ENCODE data around the gene PDE4B.
"Not testable (repeated sequence)": the region's sequence is repeated elsewhere in the genome, so short reads cannot be mapped to it uniquely, and the experiment has no call there.

PDE4B gene

GRCh38 chr1:65814752-65815151 lies 22.1 kb downstream of the PDE4B start:
- DNase-seq (ENCODE audit: low read depth), result no peak

GRCh38 chr1:65817891-65818290 lies 25.2 kb downstream of the PDE4B start:
- no peak for DNase-seq (ENCODE audit: low read depth)

DNA sequence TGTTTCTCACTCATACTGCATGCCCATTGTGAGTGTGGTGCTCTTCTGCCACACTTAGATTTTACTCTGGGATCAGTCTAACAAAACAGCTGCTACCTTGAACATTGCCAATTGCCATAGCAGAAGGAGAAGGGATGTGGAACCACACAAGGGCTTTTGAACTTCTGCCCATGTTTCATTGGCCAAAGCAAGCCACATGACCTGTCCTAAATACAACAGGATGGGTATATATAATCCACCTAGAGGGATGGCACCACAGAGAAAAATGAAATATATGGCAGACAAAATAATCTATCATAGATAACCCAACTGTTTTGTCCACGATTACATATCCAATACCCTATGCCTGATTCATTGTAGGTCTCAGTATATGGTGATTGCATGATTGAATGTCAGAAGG lies 26.3 kb downstream of the PDE4B start:
- DNase-seq (ENCODE audit: low read depth), result no peak

DNA sequence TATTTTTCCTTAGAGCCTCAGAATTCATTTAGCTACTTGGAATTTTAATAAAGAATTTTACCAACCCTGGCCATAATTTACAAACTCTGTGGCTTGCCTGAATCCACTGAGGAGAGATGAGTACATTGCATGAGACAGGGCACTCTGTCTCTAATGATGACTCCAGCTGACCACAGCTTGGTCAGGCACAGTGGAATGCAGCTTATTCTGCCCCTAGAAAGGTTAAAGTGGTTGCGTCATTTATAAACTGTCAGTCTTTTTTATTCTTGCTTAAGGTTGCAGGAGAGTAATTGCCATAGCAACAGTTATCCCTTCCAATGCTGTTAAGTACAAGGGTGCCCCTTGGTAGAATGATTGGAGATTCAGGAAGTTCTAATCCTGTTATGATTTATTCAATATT lies 28.3 kb downstream of the PDE4B start:
- DNase-seq (ENCODE audit: low read depth), result peak; percentile 98

GRCh38 chr1:65821386-65821785 lies 28.7 kb downstream of the PDE4B start:
- DNase-seq (ENCODE audit: low read depth), result no peak

- no peak for DNase-seq (ENCODE audit: low read depth)
Observed at GRCh38 chr1:65824103-65824502, 31.4 kb downstream of the PDE4B start.

DNA sequence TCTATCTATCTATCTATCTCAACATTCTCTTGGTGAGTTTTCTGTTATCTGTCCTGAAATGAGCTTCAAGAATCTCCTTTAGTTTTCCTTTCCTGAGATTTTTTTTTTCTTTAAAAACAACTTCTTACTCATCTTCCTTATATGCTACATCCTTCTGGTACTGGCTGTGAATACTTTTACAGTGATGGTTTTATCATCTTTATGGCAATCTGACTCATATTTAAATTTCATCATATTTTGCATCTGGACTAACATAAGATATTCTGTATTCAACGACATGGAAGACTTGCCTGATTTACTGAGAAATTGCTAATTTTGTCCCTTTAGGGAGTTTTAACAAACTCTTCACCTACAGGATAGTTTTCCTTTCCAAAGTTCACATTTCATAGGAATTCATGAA lies 33.0 kb downstream of the PDE4B start:
- peak; percentile 67 for DNase-seq (ENCODE audit: low read depth)

GRCh38 chr1:65826782-65827181 lies 34.1 kb downstream of the PDE4B start:
- DNase-seq (ENCODE audit: low read depth), result no peak

DNA sequence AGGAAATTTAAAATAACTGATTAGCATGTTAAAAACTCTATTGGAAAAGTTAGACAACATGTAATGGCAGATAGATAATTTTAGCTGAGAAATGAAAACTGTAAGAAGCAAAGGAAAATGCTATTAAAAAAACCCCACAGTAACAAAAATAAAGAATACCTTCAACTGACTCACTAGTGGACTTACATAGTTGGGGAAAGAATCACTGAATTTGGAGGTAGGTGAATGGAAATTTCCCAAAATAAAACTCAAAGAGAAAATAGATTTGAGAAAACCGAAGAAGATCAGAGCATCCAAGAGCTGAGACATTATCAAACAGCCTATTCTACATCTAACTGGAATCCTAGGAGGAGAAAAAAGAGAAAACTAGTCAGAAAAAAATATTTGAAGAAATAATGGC lies 34.7 kb downstream of the PDE4B start:
- DNase-seq (ENCODE audit: low read depth), result no peak

DNA sequence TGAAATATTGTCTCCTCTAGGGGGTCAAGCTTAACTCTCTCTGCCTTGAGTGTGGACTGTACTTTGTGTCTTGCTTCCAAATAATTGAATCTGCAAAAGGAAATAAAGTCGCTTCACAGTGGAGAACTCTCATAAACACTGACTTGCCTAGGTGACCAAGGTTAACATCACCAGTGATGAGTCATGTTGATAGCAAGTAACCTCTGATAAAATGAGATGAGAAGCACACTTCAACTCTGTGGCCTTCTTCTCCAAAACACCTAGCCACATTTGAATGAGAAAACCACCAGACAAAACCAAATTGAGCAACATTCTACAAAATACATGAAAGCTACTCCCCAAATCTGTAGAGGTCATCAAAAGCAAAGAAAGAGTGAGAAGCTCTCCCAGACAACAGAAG lies 37.6 kb downstream of the PDE4B start:
- no peak for DNase-seq (ENCODE audit: low read depth)

DNA sequence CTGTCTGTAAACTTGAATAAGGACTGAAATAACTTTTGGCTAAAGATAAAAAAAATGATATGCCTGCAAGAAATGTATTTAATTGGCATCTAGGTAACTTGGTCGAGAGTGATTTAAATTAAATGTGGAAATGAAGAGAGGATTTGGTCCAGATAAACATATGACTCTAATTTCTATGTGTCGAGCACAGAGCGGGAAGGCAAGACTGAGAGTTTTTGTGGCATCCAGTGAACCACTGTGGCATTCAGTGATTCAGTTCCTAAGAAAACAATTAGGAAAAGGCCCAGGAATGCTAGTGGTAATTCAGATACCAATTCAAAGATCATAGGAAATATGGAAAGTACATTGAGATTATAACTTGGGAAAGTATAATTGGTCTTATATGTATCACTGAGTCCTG lies 39.6 kb downstream of the PDE4B start:
- peak; percentile 33 for DNase-seq (ENCODE audit: low read depth)

DNA sequence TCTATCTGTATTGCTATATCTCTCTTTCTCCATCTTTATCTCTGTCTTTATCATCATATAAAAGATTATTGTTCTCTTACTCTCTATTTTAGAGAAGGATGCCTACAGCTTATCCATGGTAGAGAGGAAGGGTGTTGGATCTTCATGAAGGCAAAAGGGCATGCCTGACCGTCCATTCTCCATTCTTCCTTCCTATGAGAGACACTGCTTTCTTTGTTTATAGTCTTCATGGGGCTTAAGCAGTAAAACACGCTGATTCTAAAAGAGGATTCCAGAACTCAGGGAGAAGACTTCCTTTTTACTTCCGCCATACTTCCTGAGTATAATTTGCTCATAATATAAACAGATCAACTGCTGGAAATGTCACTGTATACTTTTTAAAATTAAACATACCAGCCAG lies 44.0 kb downstream of the PDE4B start:
- no peak for DNase-seq (ENCODE audit: low read depth)

DNA sequence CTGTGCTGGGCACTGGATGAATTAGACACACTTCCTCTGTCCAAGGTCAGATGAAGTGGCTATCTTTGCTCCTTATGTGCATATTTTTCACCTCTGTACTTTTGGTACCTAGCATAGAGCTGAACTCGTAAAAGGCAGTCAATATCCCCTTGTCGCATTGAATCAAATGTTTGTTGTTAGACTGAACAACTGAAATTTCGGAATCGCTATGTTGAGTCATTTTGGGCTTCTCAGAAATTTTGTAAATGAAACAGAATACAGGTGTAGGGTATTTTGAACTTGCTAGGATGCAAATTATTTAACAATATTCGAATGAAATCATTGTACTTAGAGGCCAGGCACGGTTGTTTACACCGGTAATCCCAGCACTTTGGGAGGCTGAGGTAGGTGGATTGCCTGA lies 48.0 kb downstream of the PDE4B start:
- DNase-seq (ENCODE audit: low read depth), result no peak

DNA sequence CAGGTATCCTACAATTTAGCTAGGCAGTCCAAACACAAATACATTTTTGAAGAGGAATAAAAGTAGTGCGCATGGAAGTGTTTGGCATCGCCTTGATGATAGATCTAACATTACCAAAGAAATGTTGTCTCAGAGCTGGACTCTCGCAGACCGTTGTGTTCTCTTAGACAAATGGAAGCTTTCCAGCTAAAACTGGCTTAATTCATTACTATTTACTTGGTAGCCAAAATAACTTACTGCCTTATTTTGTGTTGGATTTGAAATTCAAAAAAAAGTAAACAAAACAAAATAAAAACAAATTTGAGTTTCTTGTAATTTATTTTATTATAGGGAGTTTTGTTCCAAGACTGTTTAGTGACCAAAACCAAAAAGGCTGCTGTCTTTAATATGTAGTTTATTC lies 51.6 kb downstream of the PDE4B start:
- no peak for DNase-seq (ENCODE audit: low read depth)

DNA sequence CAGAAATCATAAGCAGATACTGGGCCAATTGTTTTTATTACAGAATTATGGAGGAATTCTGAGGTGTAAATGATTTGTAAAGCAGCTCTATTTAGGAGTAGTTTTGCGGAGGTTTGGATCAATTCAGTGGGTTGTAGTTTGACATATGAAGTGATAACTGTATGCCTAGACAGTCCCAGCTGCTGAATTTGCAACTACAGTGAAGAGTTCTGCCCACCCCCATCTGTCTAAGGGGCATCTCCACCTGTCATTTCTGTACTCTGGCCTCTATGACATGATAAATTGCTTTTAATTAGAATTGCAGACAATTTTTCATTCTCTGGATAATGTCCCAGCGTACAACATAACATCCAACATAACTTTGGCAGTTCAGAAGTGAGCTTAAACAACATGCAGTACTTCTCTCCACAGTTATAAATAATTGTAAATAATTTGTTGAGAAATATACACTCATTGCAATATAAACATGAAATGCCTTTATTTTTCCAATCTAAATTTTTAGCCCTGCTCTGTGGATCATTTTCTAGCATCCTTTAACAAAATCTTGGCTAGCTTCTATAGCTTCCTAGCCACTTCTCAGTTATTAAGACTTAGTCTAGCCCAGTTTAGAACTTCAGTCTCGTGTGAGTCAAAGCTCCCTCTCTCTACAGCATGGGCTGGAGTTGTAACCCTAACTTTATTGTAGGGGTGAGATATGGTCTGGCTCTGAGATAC lies 52.3 kb downstream of the PDE4B start:
- DNase-seq (ENCODE audit: low read depth), result no peak

DNA sequence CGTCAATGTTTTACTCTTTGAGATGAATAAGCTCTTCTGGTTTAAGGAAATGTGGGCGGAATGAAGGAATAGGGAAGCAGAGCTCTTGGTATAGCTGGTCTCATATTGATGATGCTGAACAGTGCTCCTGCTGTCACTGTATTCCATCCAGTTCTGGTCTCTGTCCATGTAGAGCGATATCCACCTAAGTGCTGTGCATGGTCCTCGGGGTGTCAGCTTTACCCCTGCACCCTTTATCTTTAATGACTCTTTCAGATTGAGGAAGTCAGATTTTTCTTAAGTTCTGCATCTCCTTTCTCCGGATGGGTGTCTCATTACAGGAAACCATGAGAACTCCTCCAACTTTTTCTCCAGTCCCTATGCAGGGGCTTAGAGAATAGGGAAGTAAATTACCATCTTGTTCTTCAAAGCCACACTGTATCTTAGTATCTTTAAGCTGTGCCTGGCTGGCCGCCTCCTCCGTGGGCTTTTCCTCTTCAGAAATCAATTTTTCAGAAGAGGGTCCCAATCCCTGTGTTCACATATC lies 52.9 kb downstream of the PDE4B start:
- DNase-seq (ENCODE audit: low read depth), result no peak

DNA sequence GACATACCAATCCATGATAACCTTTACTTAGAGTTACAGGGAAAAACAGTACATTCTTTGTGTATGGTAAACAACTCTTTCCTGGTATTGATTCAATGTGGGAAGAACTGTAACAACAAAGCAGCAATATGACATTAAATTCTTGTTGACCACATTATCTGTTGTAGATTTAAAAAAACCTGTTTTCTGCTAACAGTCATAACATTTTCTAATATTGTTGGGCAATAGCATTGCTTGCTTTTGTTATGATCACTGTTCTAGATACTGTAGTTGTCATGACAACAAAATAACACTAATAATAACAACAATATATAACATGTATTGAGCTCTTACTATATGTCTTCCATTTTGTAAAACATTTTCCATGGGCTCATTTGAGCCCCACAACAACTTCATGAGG lies 54.2 kb downstream of the PDE4B start:
- DNase-seq (ENCODE audit: low read depth), result peak; percentile 44

GRCh38 chr1:65850281-65850680 lies 57.6 kb downstream of the PDE4B start:
- no peak for DNase-seq (ENCODE audit: low read depth)

GRCh38 chr1:65856591-65856990 lies 63.9 kb downstream of the PDE4B start:
- not testable (repeated sequence) for DNase-seq (ENCODE audit: low read depth)

DNA sequence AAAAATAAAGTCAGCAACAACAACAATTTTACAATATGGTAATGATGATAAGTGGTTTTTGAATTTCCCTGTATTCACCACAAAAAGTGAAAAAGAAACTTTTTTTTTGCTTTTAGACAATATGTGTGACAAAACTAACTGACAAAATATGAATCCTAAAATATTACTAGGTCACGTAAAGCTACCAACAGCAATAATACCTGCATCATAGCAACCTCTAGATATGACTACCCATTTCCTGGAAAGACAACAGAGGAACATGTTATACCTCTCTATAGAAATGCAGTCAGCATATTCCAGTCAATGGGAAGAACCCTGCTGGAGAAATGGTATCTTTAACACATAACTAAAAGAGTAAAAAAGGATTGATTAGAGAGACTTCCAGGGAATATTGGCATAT lies 73.7 kb downstream of the PDE4B start:
- no peak for DNase-seq (ENCODE audit: low read depth)

GRCh38 chr1:65872301-65872700 lies 79.6 kb downstream of the PDE4B start:
- no peak for DNase-seq (ENCODE audit: low read depth)

DNA sequence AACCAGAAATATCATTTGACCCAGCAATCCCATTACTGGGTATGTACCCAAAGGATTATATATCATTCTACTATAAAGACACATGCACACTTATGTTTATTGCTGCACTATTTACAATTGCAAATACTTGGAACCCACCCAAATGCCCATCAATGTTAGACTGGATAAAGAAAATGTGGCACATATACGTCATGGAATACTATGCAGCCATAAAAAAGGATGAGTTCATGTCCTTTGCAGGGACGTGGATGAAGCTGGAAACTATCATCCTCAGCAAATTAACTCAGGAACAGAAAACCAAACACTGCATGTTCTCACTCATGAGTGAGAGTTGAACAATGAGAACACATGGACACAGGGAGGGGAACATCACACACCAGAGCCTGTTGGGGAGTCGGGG lies 85.6 kb downstream of the PDE4B start:
- DNase-seq (ENCODE audit: low read depth), result not testable (repeated sequence)

DNA sequence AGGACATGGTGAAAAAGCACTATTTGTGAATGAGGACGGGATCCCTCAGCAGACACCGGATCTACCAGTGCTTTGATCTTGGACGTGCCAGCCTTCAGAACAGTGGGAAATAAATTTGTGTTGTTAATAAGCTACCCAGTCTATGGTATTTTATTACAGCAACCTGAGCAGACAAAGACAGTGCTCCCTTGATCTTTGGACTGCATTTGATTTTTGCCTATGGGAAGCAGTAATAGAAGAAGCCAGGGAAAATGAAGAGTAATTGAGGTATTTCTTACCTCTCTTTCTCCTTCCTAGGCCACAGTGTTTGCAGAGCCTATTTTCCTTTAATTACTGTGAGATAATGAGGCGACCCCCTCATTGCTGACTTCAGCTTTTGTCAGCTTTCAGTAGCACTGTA lies 87.9 kb downstream of the PDE4B start:
- no peak for DNase-seq (ENCODE audit: low read depth)

DNA sequence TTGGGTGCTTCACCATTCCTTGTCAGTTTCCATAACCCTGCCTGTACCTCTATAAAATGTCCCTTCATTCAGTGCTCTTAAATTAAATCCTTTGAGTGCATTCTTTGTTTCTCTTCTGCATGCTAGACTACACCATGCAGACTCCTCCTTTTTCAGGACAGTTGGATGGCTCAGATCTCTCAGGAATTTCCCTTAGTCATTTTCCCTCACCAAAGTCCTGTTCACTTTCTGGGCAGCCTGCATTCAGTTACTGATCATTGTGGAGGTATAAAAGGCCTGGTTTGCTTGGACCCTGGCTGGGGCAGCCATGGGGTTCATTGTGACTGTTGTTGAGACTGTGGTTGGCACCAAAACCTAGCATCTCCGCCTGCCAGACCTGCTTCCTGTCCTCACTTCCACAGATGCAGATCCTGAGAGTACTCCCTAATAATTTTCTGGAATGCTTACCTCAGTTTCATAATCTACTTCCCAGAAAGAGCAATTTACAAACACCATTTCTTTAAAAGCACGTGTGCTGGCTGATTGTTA lies 88.4 kb downstream of the PDE4B start:
- DNase-seq (ENCODE audit: low read depth), result peak; percentile 55
